CD4-positive, alpha-beta T cell (primary cell): ENCODE measurements around the gene MAMSTR. TPM values are rescaled to one million over a fixed set of nuclear protein-coding genes. Genes with fewer than 3 reads are reported as not detected.
"Not testable (repeated sequence)": the region's sequence is repeated elsewhere in the genome, so short reads cannot be mapped to it uniquely, and the experiment has no call there.

Source experiments
- ATAC-seq: fragments of 200-7000 bp; cut with Tn5 transposase; one replicate; pipeline ENCODE4 v1.10.0; 2022; ENCODE audit warnings: mild to moderate bottlenecking; ENCODE audit not compliant: poor library complexity
- CTCF ChIA-PET: fragments of 350-600 bp; sonication (Branson Sonifier 250); formaldehyde crosslinking; loops from one replicate; lab custom pipeline; 2021; ENCODE audit warnings: antibody characterized with exemption, inconsistent platforms; lab: Charles Lee
- POLR2A ChIA-PET: fragments of 350-600 bp; sonication (Branson Sonifier 250); formaldehyde crosslinking; loops from one replicate; lab custom pipeline; 2021; ENCODE audit warnings: antibody characterized with exemption, inconsistent platforms; lab: Charles Lee
- DNase-seq, 14 experiments: peaks; one replicate each; pipeline ENCODE4 v3.0.0-alpha.2; 2013 to 2020; ENCODE audit warnings: mixed read lengths in 2 of 14
- H3K27ac ChIP-seq, 2 donors: one replicate each; pipeline versions ENCODE4 v1.5.1 to v1.7.0; 2013; ENCODE audit warnings: low read length in 2 of 2, low read depth in 1 of 2, mild to moderate bottlenecking in 1 of 2
- H3K27me3 ChIP-seq, 2 experiments: 1 replicate in 1 of 2; 2 replicates in 1 of 2; pipeline versions ENCODE4 v1.6.1 to v1.7.0; 2013; ENCODE audit warnings: low read length in 2 of 2, control low read depth in 1 of 2, mild to moderate bottlenecking in 1 of 2, moderate library complexity in 1 of 2; ENCODE audit not compliant: insufficient read depth in 2 of 2, control insufficient read depth in 1 of 2
- H3K36me3 ChIP-seq: one replicate; pipeline ENCODE4 v1.6.1; 2013; ENCODE audit warnings: low read length, control low read depth; ENCODE audit not compliant: insufficient read depth
- H3K4me1 ChIP-seq: one replicate; pipeline ENCODE4 v1.6.1; 2013; ENCODE audit warnings: low read length, control low read depth; ENCODE audit not compliant: insufficient read depth
- H3K4me3 ChIP-seq: one replicate; pipeline ENCODE4 v1.5.1; 2013; ENCODE audit warnings: mild to moderate bottlenecking, low read length, moderate library complexity
- H3K9me3 ChIP-seq, 2 experiments: 1 replicate in 1 of 2; 2 replicates in 1 of 2; pipeline versions ENCODE4 v1.6.1 to v1.7.0; 2013; ENCODE audit warnings: low read length in 2 of 2, mild to moderate bottlenecking in 2 of 2, control low read depth in 1 of 2, moderate library complexity in 1 of 2; ENCODE audit not compliant: control insufficient read depth in 1 of 2, insufficient read depth in 1 of 2
- H3K27ac Mint-ChIP-seq: one replicate; pipeline ENCODE4 v1.8.0; 2020; ENCODE audit warnings: mixed read lengths
- H3K27me3 Mint-ChIP-seq: one replicate; pipeline ENCODE4 v1.8.0; 2021; ENCODE audit warnings: mixed read lengths
- H3K36me3 Mint-ChIP-seq: one replicate; pipeline ENCODE4 v1.8.0; 2021; ENCODE audit warnings: low read depth, mixed read lengths
- H3K4me1 Mint-ChIP-seq: one replicate; pipeline ENCODE4 v1.8.0; 2021; ENCODE audit warnings: low read depth, mixed read lengths
- H3K4me3 Mint-ChIP-seq: one replicate; pipeline ENCODE4 v1.8.0; 2020; ENCODE audit warnings: mild to moderate bottlenecking, mixed read lengths
- H3K9me3 Mint-ChIP-seq: one replicate; pipeline ENCODE4 v1.8.0; 2020; ENCODE audit warnings: mixed read lengths
- intact Hi-C, 2 experiments: fragments of 100-400 bp; cut with DNase I in 1 of 2; cut with micrococcal nuclease in 1 of 2; formaldehyde crosslinking; loops; one replicate each; pipeline versions ENCODE4 v1.15.1 to v1.9.0; 2023 to 2025; cut with DNase I, micrococcal nuclease
- total RNA-seq, 174 experiments: library from RNA in 2 of 174; stranded (reverse) in 2 of 174; gene quantifications; one replicate each; pipeline ENCODE4 v1.2.3 and lab custom pipeline; 2021 to 2026
- TF ChIP-seq, protein P1 (sequence below): fragments of 200-600 bp; IDR thresholded peaks from one replicate; pipeline ENCODE4 v1.8.0; 2022; ENCODE audit warnings: antibody characterized with exemption, mild to moderate bottlenecking

MAMSTR gene
- total RNA-seq, 2 experiments from 2014 or later, result 0.47 to 0.50 TPM

DNA sequence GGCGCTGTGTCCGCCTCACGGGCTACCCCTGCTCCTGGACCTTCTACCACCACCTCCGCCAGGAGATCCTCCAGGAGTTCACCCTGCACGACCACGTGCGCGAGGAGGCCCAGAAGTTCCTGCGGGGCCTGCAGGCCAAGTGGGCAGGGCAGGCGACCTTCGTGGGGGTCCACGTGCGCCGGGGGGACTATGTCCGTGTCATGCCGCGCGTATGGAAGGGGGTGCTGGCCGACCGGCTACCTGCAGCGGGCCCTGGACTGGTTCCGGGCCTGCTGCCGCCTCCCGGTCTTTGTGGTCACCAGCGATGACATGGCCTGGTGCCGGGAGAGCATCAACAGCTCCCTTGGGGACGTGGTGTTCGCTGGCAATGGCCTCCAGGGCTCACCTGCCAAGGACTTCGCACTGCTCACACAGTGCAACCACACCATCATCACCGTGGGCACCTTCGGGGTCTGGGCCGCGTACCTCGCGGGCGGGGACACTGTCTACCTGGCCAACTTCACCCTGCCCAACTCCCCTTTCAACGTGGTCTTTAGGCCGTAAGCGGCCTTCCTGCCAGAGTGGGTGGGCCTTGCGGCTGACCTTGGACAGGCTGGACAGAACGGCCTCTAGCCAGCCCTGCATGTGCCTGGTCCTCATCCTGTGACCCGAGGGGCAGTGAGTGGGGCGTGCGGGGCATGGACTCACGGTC is 38.9 kb downstream of the MAMSTR start:
- CTCF ChIA-PET, result no interaction called here
- Mint-ChIP-seq H3K27ac (no peak overlapping the region), H3K4me3 (no peak overlapping the region), H3K36me3 (no peaks in the 10 kb centered on the region), H3K4me1 (peaks cover under 1% of the 10 kb centered on the region), H3K27me3 (no peaks in the 10 kb centered on the region), H3K9me3 (no peaks in the 10 kb centered on the region)
- intact Hi-C loops, result no loop called here
- DNase-seq (no peak), ATAC-seq (no peak)
- Histone ChIP-seq H3K4me3 (no peak overlapping the region), H3K9me3 (no peaks in the 10 kb centered on the region), H3K4me1 (peaks cover 2% of the 10 kb centered on the region), H3K36me3 (no peaks in the 10 kb centered on the region), H3K27me3 (no peaks in the 10 kb centered on the region), H3K27ac (no peak overlapping the region)
- TF ChIP-seq, protein P1, sequence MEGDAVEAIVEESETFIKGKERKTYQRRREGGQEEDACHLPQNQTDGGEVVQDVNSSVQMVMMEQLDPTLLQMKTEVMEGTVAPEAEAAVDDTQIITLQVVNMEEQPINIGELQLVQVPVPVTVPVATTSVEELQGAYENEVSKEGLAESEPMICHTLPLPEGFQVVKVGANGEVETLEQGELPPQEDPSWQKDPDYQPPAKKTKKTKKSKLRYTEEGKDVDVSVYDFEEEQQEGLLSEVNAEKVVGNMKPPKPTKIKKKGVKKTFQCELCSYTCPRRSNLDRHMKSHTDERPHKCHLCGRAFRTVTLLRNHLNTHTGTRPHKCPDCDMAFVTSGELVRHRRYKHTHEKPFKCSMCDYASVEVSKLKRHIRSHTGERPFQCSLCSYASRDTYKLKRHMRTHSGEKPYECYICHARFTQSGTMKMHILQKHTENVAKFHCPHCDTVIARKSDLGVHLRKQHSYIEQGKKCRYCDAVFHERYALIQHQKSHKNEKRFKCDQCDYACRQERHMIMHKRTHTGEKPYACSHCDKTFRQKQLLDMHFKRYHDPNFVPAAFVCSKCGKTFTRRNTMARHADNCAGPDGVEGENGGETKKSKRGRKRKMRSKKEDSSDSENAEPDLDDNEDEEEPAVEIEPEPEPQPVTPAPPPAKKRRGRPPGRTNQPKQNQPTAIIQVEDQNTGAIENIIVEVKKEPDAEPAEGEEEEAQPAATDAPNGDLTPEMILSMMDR, result no peak
- POLR2A ChIA-PET, result no interaction called here

- H3K4me3 Mint-ChIP-seq, H3K36me3 Mint-ChIP-seq, H3K4me1 Mint-ChIP-seq, H3K36me3 ChIP-seq, intact Hi-C loops, POLR2A ChIA-PET, H3K9me3 ChIP-seq, H3K4me1 ChIP-seq, H3K27me3 ChIP-seq, CTCF ChIA-PET, H3K27ac ChIP-seq, DNase-seq, H3K4me3 ChIP-seq, H3K27me3 Mint-ChIP-seq, H3K9me3 Mint-ChIP-seq, H3K27ac Mint-ChIP-seq, ATAC-seq: not testable (repeated sequence)
Measured at GRCh38 chr19:48680006-48680405, 39.5 kb downstream of the MAMSTR start.

GRCh38 chr19:48678201-48678600 is 41.3 kb downstream of the MAMSTR start:
- H3K9me3 Mint-ChIP-seq, result no peaks in the 10 kb centered on the region
- no peak overlapping the region for H3K27ac Mint-ChIP-seq
- intact Hi-C loops, result loop anchor here in 1 of 2 experiments (5.0 kb wide), 2 partner anchors 34 to 41 kb away; partner anchors contain the start of gene DBP
- ChIA-PET POLR2A (no interaction called here), CTCF (no interaction called here)
- H3K4me3 Mint-ChIP-seq, result no peak overlapping the region
- ATAC-seq, result no peak
- Histone ChIP-seq H3K27me3 (no peaks in the 10 kb centered on the region), H3K4me3 (no peak overlapping the region), H3K27ac (no peak overlapping the region), H3K9me3 (no peaks in the 10 kb centered on the region), H3K36me3 (no peaks in the 10 kb centered on the region), H3K4me1 (peaks cover 9% of the 10 kb centered on the region)
- no peaks in the 10 kb centered on the region for H3K36me3 Mint-ChIP-seq
- peaks cover 7% of the 10 kb centered on the region for H3K4me1 Mint-ChIP-seq
- H3K27me3 Mint-ChIP-seq, result no peaks in the 10 kb centered on the region
- TF ChIP-seq, protein P1, result no peak
- DNase-seq, result no peak
